ENCODE measurements around the gene LOXL1. TPM values are rescaled to one million over a fixed set of nuclear protein-coding genes. Genes with fewer than 3 reads are reported as not detected.
"Not testable (repeated sequence)": the region's sequence is repeated elsewhere in the genome, so short reads cannot be mapped to it uniquely, and the experiment has no call there.

LOXL1 gene
- total RNA-seq, 2 experiments from 2014 or later, result 1.6 to 2.8 TPM

DNA sequence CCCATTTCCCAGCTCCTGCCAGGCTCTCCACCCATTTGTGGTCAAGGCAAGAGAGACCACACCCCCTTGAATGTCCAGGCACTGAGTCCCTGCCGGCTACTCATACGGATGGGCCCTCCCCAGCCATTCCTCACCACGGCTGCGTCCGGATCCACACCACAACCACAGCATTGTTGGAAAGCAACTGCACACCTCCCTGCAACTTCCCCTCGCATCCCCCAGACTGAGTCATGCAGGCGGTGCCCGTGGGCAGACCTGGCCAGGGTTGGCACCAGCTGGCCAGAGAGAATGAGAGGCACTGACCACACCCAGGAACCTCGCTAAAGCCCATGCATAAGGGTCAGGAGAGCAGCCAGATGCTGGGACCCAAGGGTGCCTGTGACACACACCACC lies 30.5 kb downstream of the LOXL1 start:
- no peak for ATAC-seq
- ChIA-PET POLR2A (interaction anchor here (0.6 to 1.2 kb wide), 2 partner anchors 17 to 59 kb away, joined by 3 to 4 read pairs; no protein-coding TSS in a partner anchor), CTCF (interaction anchor here (0.8 to 2.7 kb wide), 3 partner anchors 8 to 83 kb away, joined by 3 to 11 read pairs (median 3); no protein-coding TSS in a partner anchor)
- no peaks in the 10 kb centered on the region for H3K36me3 Mint-ChIP-seq (ENCODE audit: low read depth)
- intact Hi-C loops (cut with micrococcal nuclease), result no loop called here
- no peaks in the 10 kb centered on the region for H3K9me3 Mint-ChIP-seq
- peaks cover 20% of the 10 kb centered on the region for H3K4me1 Mint-ChIP-seq (ENCODE audit: low read depth)
- DNase-seq, result no peak
- H3K4me3 Mint-ChIP-seq, result no peak overlapping the region
- H3K27ac Mint-ChIP-seq, result no peak overlapping the region
- TF ChIP-seq, protein P1, sequence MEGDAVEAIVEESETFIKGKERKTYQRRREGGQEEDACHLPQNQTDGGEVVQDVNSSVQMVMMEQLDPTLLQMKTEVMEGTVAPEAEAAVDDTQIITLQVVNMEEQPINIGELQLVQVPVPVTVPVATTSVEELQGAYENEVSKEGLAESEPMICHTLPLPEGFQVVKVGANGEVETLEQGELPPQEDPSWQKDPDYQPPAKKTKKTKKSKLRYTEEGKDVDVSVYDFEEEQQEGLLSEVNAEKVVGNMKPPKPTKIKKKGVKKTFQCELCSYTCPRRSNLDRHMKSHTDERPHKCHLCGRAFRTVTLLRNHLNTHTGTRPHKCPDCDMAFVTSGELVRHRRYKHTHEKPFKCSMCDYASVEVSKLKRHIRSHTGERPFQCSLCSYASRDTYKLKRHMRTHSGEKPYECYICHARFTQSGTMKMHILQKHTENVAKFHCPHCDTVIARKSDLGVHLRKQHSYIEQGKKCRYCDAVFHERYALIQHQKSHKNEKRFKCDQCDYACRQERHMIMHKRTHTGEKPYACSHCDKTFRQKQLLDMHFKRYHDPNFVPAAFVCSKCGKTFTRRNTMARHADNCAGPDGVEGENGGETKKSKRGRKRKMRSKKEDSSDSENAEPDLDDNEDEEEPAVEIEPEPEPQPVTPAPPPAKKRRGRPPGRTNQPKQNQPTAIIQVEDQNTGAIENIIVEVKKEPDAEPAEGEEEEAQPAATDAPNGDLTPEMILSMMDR (IDR thresholded peaks at IDR 0.05), result no peak
- no peaks in the 10 kb centered on the region for H3K27me3 Mint-ChIP-seq

DNA sequence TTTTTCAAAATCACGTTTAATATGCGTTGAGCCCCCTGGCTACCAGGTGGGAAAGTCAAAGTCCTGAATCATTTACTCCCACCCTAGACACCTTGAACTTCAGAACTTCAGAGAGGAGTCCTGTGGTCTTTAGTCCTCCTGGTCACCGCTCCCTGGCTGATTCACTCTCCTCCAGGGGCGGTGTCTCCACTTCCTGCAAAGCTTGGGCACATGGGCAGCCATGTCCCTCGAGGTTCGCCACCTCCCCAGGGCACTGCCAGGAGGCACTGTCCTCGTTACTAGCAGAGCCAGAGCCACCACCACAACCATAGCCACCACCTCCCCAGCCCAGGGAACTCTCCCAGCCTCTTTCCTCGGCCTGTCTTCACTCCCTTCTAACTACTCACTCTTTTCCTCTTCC lies 31.0 kb downstream of the LOXL1 start:
- DNase-seq (no peak), ATAC-seq (no peak)
- TF ChIP-seq, protein P1 (IDR thresholded peaks at IDR 0.05), result no peak
- no peaks in the 10 kb centered on the region for H3K36me3 Mint-ChIP-seq (ENCODE audit: low read depth)
- ChIA-PET CTCF (interaction anchor here (1.2 to 2.7 kb wide), 4 partner anchors 16 to 97 kb away, joined by 3 to 11 read pairs (median 4); no protein-coding TSS in a partner anchor), POLR2A (interaction anchor here (0.6 to 1.2 kb wide), 2 partner anchors 16 to 59 kb away, joined by 3 to 4 read pairs; no protein-coding TSS in a partner anchor)
- intact Hi-C loops (cut with micrococcal nuclease), result no loop called here
- no peak overlapping the region for H3K27ac Mint-ChIP-seq
- no peaks in the 10 kb centered on the region for H3K9me3 Mint-ChIP-seq
- H3K4me1 Mint-ChIP-seq (ENCODE audit: low read depth), result peaks cover 20% of the 10 kb centered on the region
- no peaks in the 10 kb centered on the region for H3K27me3 Mint-ChIP-seq
- H3K4me3 Mint-ChIP-seq, result no peak overlapping the region

DNA sequence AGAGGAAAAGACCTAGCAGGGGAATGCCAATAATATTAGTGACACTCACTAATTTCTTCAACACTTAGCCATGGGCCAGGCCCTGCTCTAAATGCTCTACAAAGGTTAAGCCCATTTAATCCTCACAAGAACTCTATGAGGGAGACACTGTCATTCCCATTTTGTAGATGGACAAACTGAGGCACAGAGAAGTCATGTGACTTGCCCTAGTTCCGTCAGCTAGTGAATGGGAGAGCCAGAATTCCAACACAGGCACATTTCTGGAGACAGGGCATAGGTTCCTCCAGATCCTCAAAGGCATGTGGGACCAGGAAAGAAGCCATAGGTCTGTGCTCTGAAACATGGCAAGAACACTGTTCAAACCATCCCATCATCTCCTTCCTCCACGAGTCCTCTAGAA lies 31.5 kb downstream of the LOXL1 start:
- no peak for ATAC-seq
- CTCF ChIA-PET, result interaction anchor here (1.2 to 2.7 kb wide), 5 partner anchors 15 to 97 kb away, joined by 3 to 11 read pairs (median 5); no protein-coding TSS in a partner anchor
- Mint-ChIP-seq H3K27ac (no peak overlapping the region), H3K9me3 (no peaks in the 10 kb centered on the region), H3K4me3 (no peak overlapping the region), H3K36me3 (ENCODE audit: low read depth) (no peaks in the 10 kb centered on the region), H3K27me3 (no peaks in the 10 kb centered on the region), H3K4me1 (ENCODE audit: low read depth) (peaks cover 20% of the 10 kb centered on the region)
- TF ChIP-seq, protein P1 (IDR thresholded peaks at IDR 0.05), result no peak
- intact Hi-C loops (cut with micrococcal nuclease), result no loop called here
- no peak for DNase-seq
- POLR2A ChIA-PET, result interaction anchor here (0.6 to 1.2 kb wide), 2 partner anchors 15 to 37 kb away, joined by 3 to 4 read pairs; partner anchors contain the start of gene PML

DNA sequence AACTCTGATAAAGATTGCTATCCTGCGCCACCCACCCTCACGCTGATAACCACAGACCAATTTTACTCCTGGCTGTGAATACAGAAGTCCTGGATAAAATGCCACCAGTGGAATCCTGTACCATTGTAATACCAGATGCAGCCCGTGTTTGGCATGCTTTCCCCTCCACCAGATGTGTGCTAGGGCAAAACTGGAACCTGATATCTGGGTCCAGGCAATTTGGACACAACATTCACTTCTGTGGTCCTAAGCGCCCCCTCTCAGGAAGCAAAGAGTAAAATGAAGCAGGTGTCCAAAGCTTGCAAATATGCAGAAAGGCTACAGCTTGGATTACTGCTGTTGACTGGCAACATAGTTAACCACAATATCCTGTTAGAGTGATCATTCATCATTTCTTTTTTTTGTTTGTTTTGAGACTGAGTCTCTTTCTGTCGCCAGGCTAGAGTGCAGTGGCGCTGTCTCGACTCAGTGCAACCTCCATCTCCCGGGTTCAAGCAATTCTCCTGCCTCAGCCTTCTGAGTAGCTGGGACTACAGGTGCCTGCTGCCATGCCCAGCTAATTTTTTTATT lies 32.8 kb downstream of the LOXL1 start:
- H3K27me3 Mint-ChIP-seq, result no peaks in the 10 kb centered on the region
- TF ChIP-seq, protein P1 (IDR thresholded peaks at IDR 0.05), result peak; percentile 12
- intact Hi-C loops (cut with micrococcal nuclease), result no loop called here
- H3K9me3 Mint-ChIP-seq, result no peaks in the 10 kb centered on the region
- POLR2A ChIA-PET, result no interaction called here
- no peak overlapping the region for H3K4me3 Mint-ChIP-seq
- H3K36me3 Mint-ChIP-seq (ENCODE audit: low read depth), result no peaks in the 10 kb centered on the region
- H3K27ac Mint-ChIP-seq, result no peak overlapping the region
- ATAC-seq (peak; percentile 95), DNase-seq (peak; percentile 48)
- CTCF ChIA-PET, result interaction anchor here (0.6 to 3.8 kb wide), 7 partner anchors 8 to 62 kb away, joined by 3 to 38 read pairs (median 5); no protein-coding TSS in a partner anchor
- H3K4me1 Mint-ChIP-seq (ENCODE audit: low read depth), result peaks cover 22% of the 10 kb centered on the region

DNA sequence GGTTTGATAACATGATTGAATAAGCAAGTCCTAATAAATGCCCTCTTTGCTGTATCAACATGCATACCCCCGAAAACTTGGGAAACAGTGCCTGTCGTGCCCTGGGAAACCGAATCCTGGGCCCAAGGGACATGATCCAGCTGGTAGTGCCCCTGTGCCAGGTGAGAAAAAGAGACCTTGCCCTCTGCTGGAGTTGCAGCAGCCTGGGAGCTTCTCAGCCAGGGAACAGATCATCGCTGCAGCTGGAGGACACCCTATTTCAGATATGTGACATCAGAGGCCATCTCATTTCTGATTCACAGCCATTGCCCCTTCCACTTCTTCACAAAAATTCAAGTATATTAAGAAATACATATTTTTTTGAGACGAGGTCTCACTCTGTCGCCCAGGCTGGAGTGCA lies 33.5 kb downstream of the LOXL1 start:
- no peak overlapping the region for H3K27ac Mint-ChIP-seq
- CTCF ChIA-PET, result interaction anchor here (1.3 to 3.8 kb wide), 7 partner anchors 9 to 63 kb away, joined by 4 to 38 read pairs (median 5); no protein-coding TSS in a partner anchor
- ATAC-seq, result no peak
- no peak overlapping the region for H3K4me3 Mint-ChIP-seq
- TF ChIP-seq, protein P1 (IDR thresholded peaks at IDR 0.05), result no peak
- POLR2A ChIA-PET, result interaction anchor here (1.3 kb wide), 1 partner anchor 10 kb away, joined by 3 read pairs; no protein-coding TSS in a partner anchor
- no peaks in the 10 kb centered on the region for H3K27me3 Mint-ChIP-seq
- no peaks in the 10 kb centered on the region for H3K9me3 Mint-ChIP-seq
- peaks cover 26% of the 10 kb centered on the region for H3K4me1 Mint-ChIP-seq (ENCODE audit: low read depth)
- DNase-seq, result no peak
- no peaks in the 10 kb centered on the region for H3K36me3 Mint-ChIP-seq (ENCODE audit: low read depth)
- intact Hi-C loops (cut with micrococcal nuclease), result no loop called here

DNA sequence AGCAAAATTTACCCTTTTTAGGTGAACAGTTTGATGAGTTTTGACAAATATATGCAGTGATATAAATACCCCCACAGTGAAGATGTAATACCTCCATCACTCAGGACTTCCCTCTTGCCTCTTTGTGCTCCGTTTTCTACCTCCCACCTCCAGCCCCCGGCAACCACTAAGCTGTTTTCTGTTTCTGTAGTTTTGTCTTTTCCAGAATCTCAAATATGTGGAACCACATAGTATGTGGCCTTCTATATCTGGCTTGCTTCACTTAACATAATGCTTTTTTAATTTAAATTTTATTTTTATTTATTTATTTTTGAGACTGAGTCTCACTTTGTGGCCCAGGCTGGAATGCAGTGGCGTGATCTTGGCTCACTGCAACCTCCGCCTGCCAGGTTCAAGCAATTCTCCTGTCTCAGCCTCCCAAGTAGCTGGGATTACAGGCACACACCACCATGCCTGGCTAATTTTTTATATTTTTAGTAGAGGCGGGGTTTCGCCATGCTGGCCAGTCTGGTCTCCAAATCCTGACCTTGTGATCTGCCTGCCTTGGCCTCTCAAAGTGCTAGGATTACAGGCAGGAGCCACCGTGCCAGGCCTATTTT lies 34.3 kb downstream of the LOXL1 start:
- ChIA-PET POLR2A (interaction anchor here (1.3 kb wide), 1 partner anchor 9 kb away, joined by 3 read pairs; no protein-coding TSS in a partner anchor), CTCF (interaction anchor here (1.3 to 3.8 kb wide), 5 partner anchors 9 to 52 kb away, joined by 3 to 38 read pairs (median 4); no protein-coding TSS in a partner anchor)
- ATAC-seq; H3K4me3 Mint-ChIP-seq; DNase-seq; H3K27ac Mint-ChIP-seq; H3K36me3 Mint-ChIP-seq (ENCODE audit: low read depth); intact Hi-C loops (cut with micrococcal nuclease); H3K27me3 Mint-ChIP-seq; H3K9me3 Mint-ChIP-seq: not testable (repeated sequence)
- H3K4me1 Mint-ChIP-seq (ENCODE audit: low read depth), result peaks cover 33% of the 10 kb centered on the region
